K562 (cell line): ENCODE results near the gene KLRF2.

Experiments used
- CEBPB ChIP-seq: fragments of 450-650 bp; IDR thresholded peaks from 2 replicates; pipeline ENCODE4 v1.6.1; 2016; ENCODE audit warnings: missing genetic modification characterization, missing compliant biosample characterization
- JUNB ChIP-seq: fragments of 450-650 bp; formaldehyde crosslinking; conservative IDR thresholded peaks from 2 replicates; pipeline ENCODE4 v1.4.0; 2020; ENCODE audit warnings: mild to moderate bottlenecking
- POLR2A ChIP-seq: fragments of 450-650 bp; conservative IDR thresholded peaks from 2 replicates; pipeline ENCODE4 v1.6.1; 2016
- SP2 ChIP-seq: IDR thresholded peaks from 2 replicates; pipeline ENCODE4 v1.6.1; 2011; ENCODE audit warnings: mild to moderate bottlenecking, low read depth, low read length, moderate library complexity; ENCODE audit not compliant: poor library complexity, severe bottlenecking; ENCODE audit errors: extremely low read depth
- TEAD2 ChIP-seq: fragments of 450-650 bp; IDR thresholded peaks from 2 replicates; pipeline ENCODE4 v1.6.1; 2016; ENCODE audit warnings: missing genetic modification characterization, control low read depth, missing compliant biosample characterization

GRCh38 chr12:9881246-9881645 lies at the start of gene KLRF2:
- TF ChIP-seq TEAD2 (tag): no peak
- TF ChIP-seq SP2: no peak
- TF ChIP-seq JUNB (CRISPR knock-in tag): no peak
- no peak for TF ChIP-seq POLR2A
- no peak for TF ChIP-seq CEBPB
